Measurements from ENCODE around the gene NAT8. TPM values are rescaled to one million over a fixed set of nuclear protein-coding genes. Genes with fewer than 3 reads are reported as not detected.
"Not testable (repeated sequence)": the region's sequence is repeated elsewhere in the genome, so short reads cannot be mapped to it uniquely, and the experiment has no call there.

NAT8 gene, protein sequence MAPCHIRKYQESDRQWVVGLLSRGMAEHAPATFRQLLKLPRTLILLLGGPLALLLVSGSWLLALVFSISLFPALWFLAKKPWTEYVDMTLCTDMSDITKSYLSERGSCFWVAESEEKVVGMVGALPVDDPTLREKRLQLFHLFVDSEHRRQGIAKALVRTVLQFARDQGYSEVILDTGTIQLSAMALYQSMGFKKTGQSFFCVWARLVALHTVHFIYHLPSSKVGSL
- polyA plus RNA-seq: 1 to 10 TPM in 1 of 4 donors, under 1 TPM in 1, not detected in 2; 0.10 to 1.2 TPM
- long read RNA-seq, donor 1: 0 reads
- long read RNA-seq, donor 2: 0 reads
- long read RNA-seq, donor 3: 0 reads
- long read RNA-seq, donor 4: 0 reads
- long read RNA-seq, donor 5: 0 reads
- long read RNA-seq, donor 6: 0 reads
- long read RNA-seq, donor 7: 0 reads
- long read RNA-seq, donor 8: 0 reads
- long read RNA-seq, donor 9: 0 reads
- long read RNA-seq, donor 10, partial matches to known transcripts: 0 of 1 reads
- long read RNA-seq, donor 10, other reads (novel, unspliced or antisense): 0 of 1 reads

DNA sequence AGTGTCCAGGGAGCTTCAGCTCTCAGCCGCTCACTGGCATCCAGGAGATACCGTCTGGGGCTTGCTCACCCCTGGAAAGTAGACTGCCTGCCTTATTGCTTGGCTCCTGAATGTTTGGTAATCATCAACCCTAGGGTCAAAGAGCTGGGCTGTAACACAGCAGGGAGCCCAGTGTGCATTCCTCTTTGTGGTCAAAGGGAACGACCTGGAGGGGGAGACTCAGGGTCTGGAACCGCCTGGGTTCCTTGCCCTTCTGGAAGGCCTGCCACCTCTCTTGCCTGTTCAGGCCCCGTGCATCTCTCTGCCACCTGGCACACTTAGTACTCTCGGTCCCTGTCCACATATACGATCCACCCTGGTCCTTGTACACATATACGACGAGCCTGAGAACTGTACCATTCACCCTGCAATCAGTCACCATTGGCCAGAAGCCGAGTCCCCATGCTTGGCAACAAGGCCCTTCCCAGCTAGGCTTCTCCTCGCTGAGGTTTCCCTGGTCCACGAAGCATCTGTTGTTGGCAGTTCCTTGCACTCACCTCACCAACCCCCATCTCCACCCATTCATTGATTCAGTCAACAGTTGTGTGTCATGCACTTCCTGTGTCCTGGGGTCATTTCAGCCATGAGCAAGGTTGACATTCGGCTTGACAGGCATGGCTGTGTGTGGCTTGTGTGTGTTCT, at the start of gene NAT8:
NAT8 (minus strand) TSS at position 85 of the 681 bp plus-strand sequence. CDS start 794 bp downstream, outside the sequence.
- WGBS, 3 donors: 74 to 81% (median 75%) methylated on average over 13 of the region's 13 CpGs
- peaks cover 0 to 3% (median 0%) of the 10 kb centered on the region in 3 donors for H3K4me1 ChIP-seq (ENCODE audit: control insufficient read depth in 3 of 3, insufficient read depth in 2 of 3, low read depth in 1 of 3, low read length in 2 of 3)

DNA sequence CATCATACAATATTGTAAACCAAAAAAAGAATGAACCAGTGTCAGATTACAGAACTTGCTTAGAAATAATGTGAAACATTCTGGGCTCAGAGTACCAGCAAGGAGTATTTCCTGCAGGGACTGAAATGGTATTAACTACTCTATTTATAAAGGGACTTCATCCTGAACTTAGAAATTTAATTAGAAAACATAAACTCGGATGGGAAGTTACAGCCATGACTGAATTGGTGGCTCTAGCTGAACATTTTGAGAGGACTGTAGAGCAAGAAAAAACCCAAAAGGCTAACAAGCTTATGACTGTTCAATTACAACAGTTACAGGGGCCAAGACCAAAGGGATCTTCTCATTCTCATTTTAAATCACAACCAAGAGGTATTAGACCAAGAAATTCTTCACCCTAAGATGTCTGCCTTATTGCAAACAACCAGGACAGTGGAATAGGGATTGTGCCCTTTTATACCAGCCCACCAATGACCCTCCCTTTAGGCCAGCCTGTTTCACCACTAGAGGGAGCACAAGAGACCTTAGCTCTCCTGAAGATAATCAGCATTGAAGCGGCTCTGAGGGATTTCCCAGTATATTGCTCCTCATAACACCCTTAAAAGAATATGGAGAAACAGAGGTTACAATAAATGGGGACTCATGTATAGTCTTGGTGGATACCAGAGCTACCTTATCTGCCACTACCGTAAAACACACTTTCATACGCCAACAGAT, 48.3 kb upstream of the NAT8 start:
- FAIRE-seq; H3K27ac ChIP-seq (ENCODE audit: low read depth in 1 of 3, low read length in 2 of 3); H3K9me3 ChIP-seq (ENCODE audit: control insufficient read depth in 2 of 2, insufficient read depth in 1 of 2, low read depth in 1 of 2, low read length in 1 of 2); H3K4me3 ChIP-seq (ENCODE audit: low read depth in 1 of 3, low read length in 3 of 3); H3K36me3 ChIP-seq (ENCODE audit: control insufficient read depth in 3 of 3, insufficient read depth in 2 of 3, low read depth in 1 of 3, low read length in 3 of 3); H3K27me3 ChIP-seq (ENCODE audit: control insufficient read depth in 3 of 3, insufficient read depth in 3 of 3, low read length in 3 of 3): not testable (repeated sequence)
- peaks cover 0 to 11% (median 0%) of the 10 kb centered on the region in 3 donors for H3K4me1 ChIP-seq (ENCODE audit: control insufficient read depth in 3 of 3, insufficient read depth in 2 of 3, low read depth in 1 of 3, low read length in 2 of 3)
- DNase-seq: peak; percentile 23 to 33
- WGBS, 3 donors: 30 to 58% (median 48%) methylated on average over 2 to 4 of the region's 4 CpGs

More for the DNA sequence above, at the start of gene NAT8:
- H3K36me3 ChIP-seq (ENCODE audit: control insufficient read depth in 3 of 3, insufficient read depth in 2 of 3, low read depth in 1 of 3, low read length in 3 of 3): no peaks in the 10 kb centered on the region
- H3K27ac ChIP-seq (ENCODE audit: low read depth in 1 of 3, low read length in 2 of 3): no peak within 1 kb of the TSS
- FAIRE-seq (no peak), DNase-seq (no peak)
- no peak within 1 kb of the TSS for H3K4me3 ChIP-seq (ENCODE audit: low read depth in 1 of 3, low read length in 3 of 3)
- peaks cover 0 to 17% of the 10 kb centered on the region in 2 donors for H3K9me3 ChIP-seq (ENCODE audit: control insufficient read depth in 2 of 2, insufficient read depth in 1 of 2, low read depth in 1 of 2, low read length in 1 of 2)
- no peaks in the 10 kb centered on the region for H3K27me3 ChIP-seq (ENCODE audit: control insufficient read depth in 3 of 3, insufficient read depth in 3 of 3, low read length in 3 of 3)

DNA sequence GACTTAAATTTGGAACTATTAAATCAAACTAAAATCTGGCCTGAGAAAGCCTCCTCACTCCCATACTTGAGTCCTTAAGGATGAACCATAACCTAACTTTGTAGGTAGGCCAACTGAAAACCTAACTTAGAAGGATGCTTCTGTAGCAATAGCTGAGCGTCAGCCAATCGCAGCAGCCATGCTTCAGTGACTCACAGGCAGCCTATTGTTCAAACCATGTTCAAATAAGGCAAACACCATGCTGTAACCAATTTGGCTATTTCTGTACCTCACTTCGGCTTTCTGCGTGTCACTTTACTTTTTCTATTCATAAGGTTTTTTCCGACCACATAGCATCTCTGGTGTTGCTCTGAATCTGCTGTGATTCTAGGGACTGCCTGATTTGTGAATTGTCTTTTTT, 46.3 kb upstream of the NAT8 start:
- not testable (repeated sequence) for H3K9me3 ChIP-seq (ENCODE audit: control insufficient read depth in 2 of 2, insufficient read depth in 1 of 2, low read depth in 1 of 2, low read length in 1 of 2); H3K36me3 ChIP-seq (ENCODE audit: control insufficient read depth in 3 of 3, insufficient read depth in 2 of 3, low read depth in 1 of 3, low read length in 3 of 3); H3K4me3 ChIP-seq (ENCODE audit: low read depth in 1 of 3, low read length in 3 of 3); FAIRE-seq; H3K27ac ChIP-seq (ENCODE audit: low read depth in 1 of 3, low read length in 2 of 3); H3K27me3 ChIP-seq (ENCODE audit: control insufficient read depth in 3 of 3, insufficient read depth in 3 of 3, low read length in 3 of 3); DNase-seq
- peaks cover 0 to 12% (median 0%) of the 10 kb centered on the region in 3 donors for H3K4me1 ChIP-seq (ENCODE audit: control insufficient read depth in 3 of 3, insufficient read depth in 2 of 3, low read depth in 1 of 3, low read length in 2 of 3)
- 92 to 94% (median 93%) methylated on average over 5 of the region's 5 CpGs for WGBS, 3 donors

DNA sequence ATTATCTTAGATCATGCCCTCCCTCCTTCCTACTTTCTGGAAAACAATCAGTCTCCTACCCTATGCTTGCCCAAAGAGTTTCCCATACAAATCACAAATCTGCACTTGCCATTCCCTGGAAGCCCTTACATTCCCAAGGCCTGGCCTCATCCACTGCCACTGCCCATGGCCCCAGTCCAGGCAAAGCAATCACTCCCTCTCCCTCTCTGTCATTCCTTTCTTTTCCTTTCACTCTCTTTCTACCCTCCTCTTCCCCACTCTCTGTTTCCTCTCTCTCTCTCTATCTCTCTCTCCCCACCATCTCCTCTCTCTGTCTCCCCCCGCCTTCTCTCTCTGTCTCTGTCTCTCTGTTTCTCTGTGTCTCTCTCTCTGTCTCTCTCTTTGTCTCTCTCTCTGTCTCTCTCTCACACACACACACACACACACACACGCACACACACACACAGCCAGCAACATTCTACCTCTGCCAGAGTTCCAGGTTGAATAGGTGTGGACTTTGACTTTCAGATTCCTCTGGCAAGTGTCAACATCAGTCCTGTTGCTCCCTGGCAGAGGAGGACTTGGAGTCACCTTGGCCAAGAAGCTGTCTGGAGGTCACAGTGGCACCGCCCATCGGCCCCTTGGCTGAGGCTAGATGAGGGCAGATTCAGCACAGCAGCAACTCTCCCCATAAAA, 43.7 kb upstream of the NAT8 start:
- FAIRE-seq (no peak), DNase-seq (peak; percentile 82 to 95)
- H3K27me3 ChIP-seq (ENCODE audit: control insufficient read depth in 3 of 3, insufficient read depth in 3 of 3, low read length in 3 of 3): no peaks in the 10 kb centered on the region
- peaks cover 0 to 12% (median 0%) of the 10 kb centered on the region in 3 donors for H3K4me1 ChIP-seq (ENCODE audit: control insufficient read depth in 3 of 3, insufficient read depth in 2 of 3, low read depth in 1 of 3, low read length in 2 of 3)
- H3K9me3 ChIP-seq (ENCODE audit: control insufficient read depth in 2 of 2, insufficient read depth in 1 of 2, low read depth in 1 of 2, low read length in 1 of 2): no peaks in the 10 kb centered on the region
- no peaks in the 10 kb centered on the region for H3K36me3 ChIP-seq (ENCODE audit: control insufficient read depth in 3 of 3, insufficient read depth in 2 of 3, low read depth in 1 of 3, low read length in 3 of 3)
- WGBS, 3 donors: 24 to 71% (median 43%) methylated on average over 4 of the region's 4 CpGs
- H3K27ac ChIP-seq (ENCODE audit: low read depth in 1 of 3, low read length in 2 of 3): peak overlapping the region in 2 of 3 donors; percentile 84
- no peak overlapping the region for H3K4me3 ChIP-seq (ENCODE audit: low read depth in 1 of 3, low read length in 3 of 3)

DNA sequence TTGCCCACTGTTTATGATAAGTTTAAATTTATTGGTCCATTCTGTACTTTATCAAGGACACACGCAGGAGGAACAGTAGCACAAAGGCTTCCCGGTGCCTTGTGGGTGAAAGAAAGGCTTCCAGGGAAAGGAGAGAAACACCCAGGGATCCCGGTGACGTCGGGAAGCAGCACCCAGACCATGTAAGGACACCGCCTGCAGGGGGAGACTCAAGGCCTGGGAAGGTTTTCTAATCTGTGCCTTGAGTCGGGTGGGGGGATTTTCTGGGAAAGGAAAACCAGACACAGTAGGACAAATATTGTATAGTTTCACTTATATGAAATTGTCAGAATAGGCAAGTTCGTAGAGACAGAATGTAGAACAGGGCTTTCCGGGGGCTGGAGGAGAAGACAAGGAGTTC, 42.7 kb upstream of the NAT8 start:
- peaks cover 0 to 12% (median 0%) of the 10 kb centered on the region in 3 donors for H3K4me1 ChIP-seq (ENCODE audit: control insufficient read depth in 3 of 3, insufficient read depth in 2 of 3, low read depth in 1 of 3, low read length in 2 of 3)
- H3K9me3 ChIP-seq (ENCODE audit: control insufficient read depth in 2 of 2, insufficient read depth in 1 of 2, low read depth in 1 of 2, low read length in 1 of 2); H3K27ac ChIP-seq (ENCODE audit: low read depth in 1 of 3, low read length in 2 of 3); FAIRE-seq; H3K27me3 ChIP-seq (ENCODE audit: control insufficient read depth in 3 of 3, insufficient read depth in 3 of 3, low read length in 3 of 3); H3K36me3 ChIP-seq (ENCODE audit: control insufficient read depth in 3 of 3, insufficient read depth in 2 of 3, low read depth in 1 of 3, low read length in 3 of 3); H3K4me3 ChIP-seq (ENCODE audit: low read depth in 1 of 3, low read length in 3 of 3): not testable (repeated sequence)
- peak in 1 of 2 donors; percentile 28 for DNase-seq
- 45 to 66% (median 55%) methylated on average over 6 to 9 of the region's 9 CpGs for WGBS, 3 donors

DNA sequence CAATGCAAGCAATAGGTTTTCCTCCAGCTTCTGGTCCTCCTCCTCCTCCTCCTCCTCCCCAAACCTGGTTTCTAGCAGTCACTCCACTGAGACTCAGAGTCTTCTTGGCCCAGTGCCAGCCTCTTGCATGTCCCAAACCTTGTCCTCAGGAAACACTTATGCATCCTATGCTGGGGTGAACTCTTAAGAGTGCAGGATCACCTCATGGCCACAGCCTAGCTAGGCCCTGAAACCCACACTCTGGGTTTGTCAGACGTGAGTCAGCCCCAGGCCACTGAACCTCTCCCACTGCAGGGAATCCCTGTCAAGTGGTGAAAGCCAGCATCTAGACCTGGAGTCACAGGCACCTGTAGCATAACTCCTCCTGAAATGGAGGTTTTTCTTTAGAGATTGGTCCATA, 42.1 kb upstream of the NAT8 start:
- not testable (repeated sequence) for H3K27ac ChIP-seq (ENCODE audit: low read depth in 1 of 3, low read length in 2 of 3); H3K4me3 ChIP-seq (ENCODE audit: low read depth in 1 of 3, low read length in 3 of 3); H3K27me3 ChIP-seq (ENCODE audit: control insufficient read depth in 3 of 3, insufficient read depth in 3 of 3, low read length in 3 of 3); H3K9me3 ChIP-seq (ENCODE audit: control insufficient read depth in 2 of 2, insufficient read depth in 1 of 2, low read depth in 1 of 2, low read length in 1 of 2); DNase-seq; H3K36me3 ChIP-seq (ENCODE audit: control insufficient read depth in 3 of 3, insufficient read depth in 2 of 3, low read depth in 1 of 3, low read length in 3 of 3); FAIRE-seq
- 75 to 95% (median 76%) methylated on average over 1 of the region's 1 CpG for WGBS, 3 donors
- H3K4me1 ChIP-seq (ENCODE audit: control insufficient read depth in 3 of 3, insufficient read depth in 2 of 3, low read depth in 1 of 3, low read length in 2 of 3): peaks cover 0 to 12% (median 0%) of the 10 kb centered on the region in 3 donors

DNA sequence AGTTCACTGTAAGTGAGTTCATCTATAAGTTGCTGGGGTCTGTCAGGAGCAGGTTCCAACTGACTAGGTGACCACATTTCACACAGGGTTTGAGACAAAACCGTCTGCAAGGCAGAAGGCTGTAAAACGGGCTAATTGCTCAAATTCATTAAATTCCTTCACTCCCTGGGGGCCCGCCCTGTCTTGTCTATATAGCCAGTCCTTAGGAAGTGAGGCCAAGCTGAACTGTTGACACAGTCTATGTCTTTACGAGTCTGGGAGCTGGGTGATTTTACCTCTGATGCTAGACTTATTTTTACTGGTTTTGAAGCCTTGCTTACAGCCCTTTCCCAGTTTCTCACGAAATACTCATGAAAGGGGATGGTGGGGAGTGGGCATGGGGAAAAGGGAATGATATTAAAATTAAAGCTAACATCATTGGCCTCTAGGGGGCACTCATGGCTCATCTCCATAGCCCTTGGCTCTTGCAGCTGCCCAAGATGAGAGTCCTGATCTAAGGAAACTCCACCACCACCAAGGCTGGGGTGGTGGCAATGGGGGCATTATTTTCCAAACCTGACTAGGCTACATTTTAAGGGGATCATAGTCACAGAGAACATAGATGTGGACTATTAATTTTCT, 37.8 kb upstream of the NAT8 start:
- FAIRE-seq; H3K4me1 ChIP-seq (ENCODE audit: control insufficient read depth in 3 of 3, insufficient read depth in 2 of 3, low read depth in 1 of 3, low read length in 2 of 3); H3K36me3 ChIP-seq (ENCODE audit: control insufficient read depth in 3 of 3, insufficient read depth in 2 of 3, low read depth in 1 of 3, low read length in 3 of 3); H3K4me3 ChIP-seq (ENCODE audit: low read depth in 1 of 3, low read length in 3 of 3); H3K9me3 ChIP-seq (ENCODE audit: control insufficient read depth in 2 of 2, insufficient read depth in 1 of 2, low read depth in 1 of 2, low read length in 1 of 2); H3K27ac ChIP-seq (ENCODE audit: low read depth in 1 of 3, low read length in 2 of 3); H3K27me3 ChIP-seq (ENCODE audit: control insufficient read depth in 3 of 3, insufficient read depth in 3 of 3, low read length in 3 of 3): not testable (repeated sequence)
- peak; percentile 56 to 57 for DNase-seq
- WGBS, 3 donors: 23 to 28% (median 24%) methylated on average over 5 of the region's 5 CpGs
